ENCODE measurements around the gene CRB3. TPM values are rescaled to one million over a fixed set of nuclear protein-coding genes. Genes with fewer than 3 reads are reported as not detected.

Gene CRB3
- total and polyA plus RNA-seq, 2 donors (not counting 3 experiments of a cell fraction or from before 2014, with no cell fraction given), result not detected

DNA sequence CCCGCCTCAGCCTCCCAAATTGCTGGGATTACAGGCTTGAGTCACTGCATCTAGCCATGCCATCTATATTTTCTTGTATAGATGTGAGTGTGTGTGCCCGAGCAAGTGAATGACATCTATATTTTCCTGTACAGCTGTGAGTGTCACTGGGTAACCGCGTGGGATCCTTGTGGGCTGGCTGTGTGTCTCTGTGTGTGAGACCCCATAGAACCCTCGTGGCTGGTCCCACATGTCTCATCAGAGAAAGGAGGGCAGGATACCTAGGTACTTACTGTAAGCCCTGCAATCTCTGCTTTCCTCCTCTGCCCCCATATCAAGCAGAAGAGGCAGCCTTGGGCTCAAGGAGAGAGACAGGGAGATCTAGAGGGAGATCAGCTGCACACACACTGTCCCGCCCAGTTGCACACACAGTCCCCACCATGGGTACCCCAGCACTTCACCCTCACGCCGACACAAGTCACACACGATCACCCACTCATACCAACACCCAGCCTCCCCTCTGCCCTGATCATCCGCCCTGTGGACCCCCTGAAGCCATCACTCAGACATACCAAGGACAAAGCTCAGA lies 16.9 kb downstream of the CRB3 start:
- Histone ChIP-seq H3K4me1 (ENCODE audit: control insufficient read depth, extremely low read depth, insufficient read depth, low read length) (peaks cover 2% of the 10 kb centered on the region), H3K9ac (replicated peaks; ENCODE audit: extremely low read depth, insufficient read depth, low read length) (no peak overlapping the region), H3K4me2 (ENCODE audit: insufficient read depth, low read length) (no peak overlapping the region), H3K27me3 (ENCODE audit: control insufficient read depth in 2 of 2, insufficient read depth in 2 of 2, low read length in 2 of 2) (peaks cover 0 to under 1% of the 10 kb centered on the region in 2 experiments), H2AFZ (ENCODE audit: low read depth, low read length) (no peak overlapping the region), H4K20me1 (replicated peaks; ENCODE audit: control insufficient read depth, extremely low read depth, insufficient read depth, low read length) (no peaks in the 10 kb centered on the region), H3K27ac (ENCODE audit: insufficient read depth, low read depth, low read length) (no peak overlapping the region), H3K4me3 (replicated peaks in 1 of 3; ENCODE audit: insufficient read depth in 1 of 3, low read depth in 1 of 3, low read length in 3 of 3) (no peak overlapping the region), H3K9me3 (replicated peaks; ENCODE audit: control insufficient read depth, insufficient read depth, low read length) (no peaks in the 10 kb centered on the region), H3K9me1 (replicated peaks; ENCODE audit: control insufficient read depth, extremely low read depth, insufficient read depth, low read length) (no peaks in the 10 kb centered on the region), H3K36me3 (ENCODE audit: control insufficient read depth in 2 of 2, extremely low read depth in 1 of 2, insufficient read depth in 2 of 2, low read length in 2 of 2) (no peaks in the 10 kb centered on the region), H3K79me2 (ENCODE audit: control insufficient read depth, insufficient read depth, low read length) (no peaks in the 10 kb centered on the region)
- POLR2A ChIA-PET, result no interaction called here
- BruUV-seq (replicated peaks), result no TSS peak
- intact Hi-C loops (cut with micrococcal nuclease), result no loop called here
- TF ChIP-seq JUN (IDR thresholded peaks at IDR 0.05; ENCODE audit: borderline replicate concordance, insufficient read depth, insufficient read length, low read depth) (no peak), POLR2A (IDR thresholded peaks at IDR 0.05; ENCODE audit: low read depth, low read length) (no peak), FOS (IDR thresholded peaks at IDR 0.05; ENCODE audit: borderline replicate concordance, insufficient read depth, low read length) (no peak), MYC (IDR thresholded peaks at IDR 0.05; ENCODE audit: low read depth, low read length) (no peak), EZH2 (IDR thresholded peaks at IDR 0.05; ENCODE audit: borderline replicate concordance, low read depth, low read length, severe bottlenecking) (no peak), GATA2 (IDR thresholded peaks at IDR 0.05; ENCODE audit: insufficient read depth, insufficient read length, low read depth, low read length) (no peak), POLR2AphosphoS5 (IDR thresholded peaks at IDR 0.05; ENCODE audit: insufficient read depth, low read depth, low read length) (no peak)
- TF ChIP-seq, protein P1, sequence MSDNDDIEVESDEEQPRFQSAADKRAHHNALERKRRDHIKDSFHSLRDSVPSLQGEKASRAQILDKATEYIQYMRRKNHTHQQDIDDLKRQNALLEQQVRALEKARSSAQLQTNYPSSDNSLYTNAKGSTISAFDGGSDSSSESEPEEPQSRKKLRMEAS (IDR thresholded peaks at IDR 0.05; ENCODE audit: insufficient read depth, insufficient read length), result no peak
- TF ChIP-seq, protein P2, sequence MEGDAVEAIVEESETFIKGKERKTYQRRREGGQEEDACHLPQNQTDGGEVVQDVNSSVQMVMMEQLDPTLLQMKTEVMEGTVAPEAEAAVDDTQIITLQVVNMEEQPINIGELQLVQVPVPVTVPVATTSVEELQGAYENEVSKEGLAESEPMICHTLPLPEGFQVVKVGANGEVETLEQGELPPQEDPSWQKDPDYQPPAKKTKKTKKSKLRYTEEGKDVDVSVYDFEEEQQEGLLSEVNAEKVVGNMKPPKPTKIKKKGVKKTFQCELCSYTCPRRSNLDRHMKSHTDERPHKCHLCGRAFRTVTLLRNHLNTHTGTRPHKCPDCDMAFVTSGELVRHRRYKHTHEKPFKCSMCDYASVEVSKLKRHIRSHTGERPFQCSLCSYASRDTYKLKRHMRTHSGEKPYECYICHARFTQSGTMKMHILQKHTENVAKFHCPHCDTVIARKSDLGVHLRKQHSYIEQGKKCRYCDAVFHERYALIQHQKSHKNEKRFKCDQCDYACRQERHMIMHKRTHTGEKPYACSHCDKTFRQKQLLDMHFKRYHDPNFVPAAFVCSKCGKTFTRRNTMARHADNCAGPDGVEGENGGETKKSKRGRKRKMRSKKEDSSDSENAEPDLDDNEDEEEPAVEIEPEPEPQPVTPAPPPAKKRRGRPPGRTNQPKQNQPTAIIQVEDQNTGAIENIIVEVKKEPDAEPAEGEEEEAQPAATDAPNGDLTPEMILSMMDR (IDR thresholded peaks at IDR 0.05; ENCODE audit: extremely low read depth in 1 of 2, insufficient read depth in 1 of 2, low read depth in 1 of 2, low read length in 2 of 2), result no peak
- dilution Hi-C loops (cut with MboI; ENCODE audit: extremely low pct_ligation_motif_present, low sequenced_read_pairs), result no loop called here
- DNase-seq (ENCODE audit: low read depth, low spot score), result no peak
- CTCF ChIA-PET, result interaction anchor here (0.7 to 2.4 kb wide), 6 partner anchors 9 to 383 kb away, joined by 3 to 7 read pairs (median 4); no protein-coding TSS in a partner anchor
- no peak for FAIRE-seq

All from endothelial cell of umbilical vein (primary cell).